Ectodermal cell (in vitro differentiated cells): ENCODE data around the gene SNX11.

Experiments used
- H3K27ac ChIP-seq: 2 replicates; pipeline ENCODE4 v1.7.0; 2013; ENCODE audit warnings: mild to moderate bottlenecking, low read depth, low read length; ENCODE audit not compliant: insufficient read depth, poor library complexity, severe bottlenecking
- H3K27me3 ChIP-seq: 2 replicates; pipeline ENCODE4 v1.7.0; 2013; ENCODE audit warnings: mild to moderate bottlenecking, low read length; ENCODE audit not compliant: insufficient read depth, control insufficient read depth, poor library complexity, severe bottlenecking
- H3K36me3 ChIP-seq: one replicate; pipeline ENCODE4 v1.7.0; 2013; ENCODE audit warnings: low read length; ENCODE audit not compliant: control insufficient read depth, insufficient read depth
- H3K4me1 ChIP-seq: one replicate; pipeline ENCODE4 v1.7.0; 2013; ENCODE audit warnings: low read length; ENCODE audit not compliant: control insufficient read depth, insufficient read depth
- H3K4me3 ChIP-seq: 2 replicates; pipeline ENCODE4 v1.7.0; 2013; ENCODE audit warnings: low read depth, low read length, control low read depth; ENCODE audit not compliant: insufficient read depth
- H3K9me3 ChIP-seq: 2 replicates; pipeline ENCODE4 v1.7.0; 2013; ENCODE audit warnings: mild to moderate bottlenecking, low read length, moderate library complexity; ENCODE audit not compliant: control insufficient read depth
- WGBS, 2 experiments: methylation state at CpG; one replicate each; pipeline ENCODE4 v1.1.7; 2013; ENCODE audit warnings: missing lambda C conversion rate in 2 of 2; 5-methylcytosine and 5-hydroxymethylcytosine counted together

SNX11 gene

GRCh38 chr17:48161127-48161905 lies 53.8 kb downstream of the SNX11 start:
- no peaks in the 10 kb centered on the region for H3K27me3 ChIP-seq

DNA sequence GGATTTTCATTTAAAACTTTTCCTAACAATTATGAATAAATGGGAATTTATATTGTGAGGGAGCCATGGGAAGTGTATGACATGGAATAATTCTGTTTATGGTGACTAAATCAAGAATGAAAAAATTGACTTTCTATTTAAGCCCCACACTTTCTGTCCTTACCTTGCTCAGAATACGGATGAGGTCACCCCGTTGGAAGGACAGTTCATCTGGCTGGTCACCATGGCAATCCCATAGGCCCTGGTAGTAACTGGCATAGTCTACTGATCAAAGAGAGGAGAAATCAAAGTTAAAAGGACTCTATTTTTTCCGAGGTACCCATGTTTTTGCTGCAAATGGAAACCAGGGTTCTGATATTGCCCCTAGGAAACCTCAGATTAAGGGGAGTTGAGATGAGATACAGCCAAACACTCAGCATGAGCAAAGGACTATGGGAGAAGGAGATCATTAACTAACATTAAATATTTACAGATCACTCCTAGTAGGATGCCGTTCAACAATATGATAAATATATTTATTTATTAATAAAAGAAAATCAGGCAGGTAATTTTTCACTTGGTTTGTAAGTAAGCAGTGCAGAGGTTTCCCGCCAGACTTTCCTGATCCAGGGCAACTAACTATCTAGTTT lies 54.9 kb downstream of the SNX11 start:
- Histone ChIP-seq H3K27ac (no peak overlapping the region), H3K4me3 (no peak overlapping the region), H3K9me3 (no peaks in the 10 kb centered on the region), H3K4me1 (no peaks in the 10 kb centered on the region), H3K36me3 (no peaks in the 10 kb centered on the region), H3K27me3 (no peaks in the 10 kb centered on the region)
- WGBS, 2 experiments, result 92 to 93% methylated on average over 4 of the region's 5 CpGs

More at GRCh38 chr17:48161127-48161905, 53.8 kb downstream of the SNX11 start:
- Histone ChIP-seq H3K36me3 (no peaks in the 10 kb centered on the region), H3K27ac (no peak overlapping the region), H3K4me3 (no peak overlapping the region), H3K4me1 (peaks cover 3% of the 10 kb centered on the region), H3K9me3 (no peaks in the 10 kb centered on the region)
- 88 to 100% methylated on average over 2 to 3 of the region's 4 CpGs for WGBS, 2 experiments

DNA sequence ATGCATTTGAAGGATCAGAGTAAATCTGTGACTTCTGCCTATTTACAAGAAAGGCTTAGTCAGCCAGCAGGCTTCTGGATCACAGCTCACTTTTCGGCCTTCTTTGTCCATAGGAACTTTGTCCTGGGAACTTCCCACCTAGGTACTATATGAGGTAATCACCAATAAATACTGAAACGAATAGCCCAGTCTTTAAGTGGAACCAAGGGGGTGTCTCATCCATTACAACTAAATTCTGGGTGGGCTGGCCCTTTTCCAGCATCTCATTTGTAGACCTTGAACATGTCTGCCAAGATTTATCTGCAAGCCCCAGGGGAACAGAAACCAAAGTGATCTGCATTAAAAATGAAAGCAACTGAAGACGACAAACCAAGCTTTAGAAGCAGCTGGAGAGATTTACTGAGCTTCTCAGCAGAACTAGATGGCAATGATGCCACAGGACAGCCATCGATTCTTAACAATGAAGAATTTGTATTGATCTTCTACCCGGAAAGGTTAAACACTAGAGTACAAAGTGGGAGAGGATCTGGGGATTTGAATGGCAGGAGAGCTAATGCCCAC lies 55.5 kb downstream of the SNX11 start:
- H3K9me3 ChIP-seq, result no peaks in the 10 kb centered on the region
- H3K4me1 ChIP-seq, result no peaks in the 10 kb centered on the region
- 69 to 71% methylated on average over 5 of the region's 5 CpGs for WGBS, 2 experiments
- H3K27me3 ChIP-seq, result no peaks in the 10 kb centered on the region
- no peak overlapping the region for H3K27ac ChIP-seq
- no peak overlapping the region for H3K4me3 ChIP-seq
- H3K36me3 ChIP-seq, result no peaks in the 10 kb centered on the region

- Histone ChIP-seq H3K9me3 (no peaks in the 10 kb centered on the region), H3K27me3 (no peaks in the 10 kb centered on the region), H3K4me3 (no peak overlapping the region), H3K27ac (no peak overlapping the region), H3K4me1 (no peaks in the 10 kb centered on the region), H3K36me3 (no peaks in the 10 kb centered on the region)
- WGBS, 2 experiments, result 100% methylated on average over 1 of the region's 1 CpG; no CpG with 5 or more reads in 1 of the 2 experiments
Observed at GRCh38 chr17:48163809-48164208, 56.2 kb downstream of the SNX11 start.

GRCh38 chr17:48169926-48170325 lies 62.4 kb downstream of the SNX11 start:
- no peaks in the 10 kb centered on the region for H3K4me1 ChIP-seq
- no peaks in the 10 kb centered on the region for H3K36me3 ChIP-seq
- WGBS, 2 experiments, result 88 to 91% methylated on average over 1 of the region's 1 CpG
- H3K9me3 ChIP-seq, result no peaks in the 10 kb centered on the region
- H3K27ac ChIP-seq, result no peak overlapping the region
- H3K4me3 ChIP-seq, result no peak overlapping the region
- H3K27me3 ChIP-seq, result peaks cover 5% of the 10 kb centered on the region
